Left cardiac atrium (tissue), 4 donors: Measurements from ENCODE around the gene CDK15. TPM values are rescaled to one million over a fixed set of nuclear protein-coding genes. Genes with fewer than 3 reads are reported as not detected.
"Not testable (repeated sequence)": the region's sequence is repeated elsewhere in the genome, so short reads cannot be mapped to it uniquely, and the experiment has no call there.

Source experiments
- ATAC-seq, 2 donors: fragments of 200-7000 bp; cut with Tn5 transposase; one replicate each; pipeline ENCODE4 v1.9.1; 2020; ENCODE audit warnings: mild to moderate bottlenecking in 2 of 2, moderate library complexity in 2 of 2
- DNase-seq: peaks from one replicate; pipeline ENCODE4 v3.0.0-alpha.2; 2020
- intact Hi-C, 2 donors: fragments of 100-400 bp; cut with DNase I; formaldehyde crosslinking; loops; one replicate each; pipeline versions ENCODE4 v1.14.1 to v1.15.1; 2022 to 2023
- total RNA-seq, 2 donors: library from RNA; stranded (reverse); fragmentation: NEBNext Ultra II Directional; extraction: Animal tissue kit (Norgen Biotek cat#: 25700); gene quantifications; one replicate each; pipeline ENCODE4 v1.2.1, GENCODE V29; 2021
- donor health status: DM: no; HTN: yes; CAD: no.
- donor health status: DM: no; HTN: yes; CAD: no; lungs with severe emphysema.
- donor health status: DM: yes; HTN: yes; CAD: no.
- donor health status: Dilated cardiomyopathy.

The CDK15 gene
- total RNA-seq, 2 donors from 2014 or later = 0.44 to 1.0 TPM

DNA sequence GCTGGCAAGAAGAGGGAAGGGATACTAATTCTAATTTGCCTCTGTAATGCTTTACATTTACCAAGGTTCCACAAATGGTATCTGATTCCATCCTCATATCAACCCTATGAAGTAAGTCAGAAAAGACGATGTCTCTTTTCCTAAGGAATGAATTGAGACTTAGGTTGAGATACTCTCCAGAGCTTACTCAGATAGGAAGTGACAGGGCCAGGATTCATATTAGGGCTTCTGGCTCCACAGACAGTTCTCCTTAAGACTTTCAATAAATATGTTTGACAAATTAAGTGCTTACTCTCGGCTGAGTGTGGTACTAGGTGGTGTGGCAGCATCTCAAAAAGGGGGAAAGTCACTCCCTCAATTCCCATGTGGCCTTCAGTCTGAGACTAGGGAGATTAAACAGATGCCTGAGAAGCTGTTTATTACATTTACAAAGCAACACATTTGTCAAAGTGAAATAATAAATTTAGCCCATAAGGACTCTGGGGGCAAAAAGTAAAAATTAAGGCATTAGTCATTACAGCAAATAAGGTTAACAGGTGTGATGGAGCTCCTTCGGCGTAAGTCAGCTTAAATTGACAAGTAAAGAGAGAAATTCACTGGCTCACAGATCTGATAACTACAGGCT is 14.2 kb downstream of the CDK15 start:
- DNase-seq = no peak
- intact Hi-C loops = no loop called here
- ATAC-seq = no peak

GRCh38 chr2:201821080-201821479 is 14.7 kb downstream of the CDK15 start:
- intact Hi-C loops = no loop called here
- ATAC-seq (no peak), DNase-seq (no peak)

- ATAC-seq = no peak
- DNase-seq = no peak
- intact Hi-C loops = no loop called here
These were observed 17.9 kb downstream of the CDK15 start for GRCh38 chr2:201824212-201824611.

DNA sequence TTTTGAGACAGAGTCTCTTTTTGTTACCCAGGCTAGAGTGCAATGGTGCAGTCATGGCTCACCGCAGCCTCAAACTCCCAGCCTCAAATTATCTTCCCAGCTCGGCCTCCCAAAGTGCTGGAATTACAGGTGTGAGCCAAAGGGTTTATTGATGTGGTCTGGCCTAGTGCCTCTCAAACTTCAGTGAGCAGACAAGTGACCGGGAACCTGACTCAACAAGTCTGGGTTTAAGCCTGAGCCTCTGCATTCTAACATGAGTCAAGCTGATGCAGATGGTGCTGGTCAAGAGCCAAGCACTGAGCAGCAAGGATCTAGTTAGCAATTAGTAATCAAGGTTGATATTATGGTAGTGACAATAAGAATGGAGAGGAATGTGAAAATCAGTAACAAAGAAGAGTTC is 21.3 kb downstream of the CDK15 start:
- DNase-seq = no peak
- intact Hi-C loops = no loop called here
- no peak for ATAC-seq

- no peak for ATAC-seq
- DNase-seq = no peak
- intact Hi-C loops = no loop called here
These were observed 21.9 kb downstream of the CDK15 start for GRCh38 chr2:201828220-201828619.

DNA sequence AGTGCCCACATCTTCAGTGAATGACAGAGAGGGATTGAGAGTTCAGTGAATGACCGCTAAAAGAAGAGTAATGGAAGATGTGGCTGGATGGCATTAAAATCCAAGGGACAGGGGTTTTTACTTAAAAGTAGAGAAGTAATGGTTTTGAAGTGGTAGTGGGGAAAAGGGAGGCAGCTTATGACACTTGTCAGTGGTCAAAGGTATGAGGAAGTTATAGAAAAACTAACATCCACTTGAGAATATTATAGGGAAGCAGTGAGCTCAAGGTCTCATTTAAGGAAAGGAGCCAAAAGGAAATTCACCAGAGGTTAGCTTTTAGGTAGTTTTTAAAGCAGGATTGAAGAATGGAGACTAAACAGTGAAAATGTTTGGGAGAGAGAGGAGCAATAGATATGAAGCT is 24.3 kb downstream of the CDK15 start:
- intact Hi-C loops = no loop called here
- DNase-seq (no peak), ATAC-seq (no peak)

DNA sequence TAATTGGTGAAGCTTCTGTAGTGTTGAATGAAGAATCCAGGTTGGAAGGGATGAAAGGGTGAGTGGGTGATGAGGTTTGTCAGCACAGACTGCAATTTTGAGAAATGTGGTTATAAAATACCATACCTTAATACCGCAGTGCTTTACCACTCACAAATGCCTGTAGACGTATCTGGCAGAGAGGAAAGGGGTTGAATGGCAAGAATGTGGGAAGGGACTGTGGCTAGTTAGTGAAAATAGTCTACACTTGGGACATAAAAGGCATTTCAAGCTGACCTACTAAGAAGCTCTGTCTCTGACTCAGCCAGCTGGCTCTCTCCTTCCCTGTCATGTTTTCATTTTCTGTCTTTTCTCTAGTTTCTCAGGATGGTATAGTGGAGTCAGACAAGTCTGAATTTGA is 25.1 kb downstream of the CDK15 start:
- no peak for ATAC-seq
- DNase-seq = no peak
- intact Hi-C loops = no loop called here

- DNase-seq = no peak
- no peak for ATAC-seq
- intact Hi-C loops = no loop called here
These were observed 27.4 kb downstream of the CDK15 start for GRCh38 chr2:201833781-201834180.

DNA sequence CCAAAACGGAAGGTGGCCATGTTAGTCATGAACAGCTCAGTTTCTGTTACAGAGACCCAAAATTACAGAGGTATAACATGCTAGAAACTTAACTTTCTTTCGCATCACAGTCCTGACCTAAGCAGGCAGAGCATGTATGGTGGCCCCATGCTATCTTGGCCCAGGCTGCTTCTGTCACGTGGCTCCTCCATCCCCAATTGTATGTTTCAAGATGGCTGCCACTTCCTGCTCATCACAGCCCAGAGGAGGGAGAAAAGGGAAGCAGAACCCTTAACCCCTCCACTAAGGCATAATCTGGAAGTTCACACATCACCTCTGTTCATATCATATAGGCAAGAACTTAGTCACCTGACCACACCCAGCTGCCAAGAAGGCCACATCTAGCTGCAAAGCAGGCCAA is 28.7 kb downstream of the CDK15 start:
- ATAC-seq (no peak), DNase-seq (no peak)
- intact Hi-C loops = no loop called here

GRCh38 chr2:201837391-201837790 is 31.1 kb downstream of the CDK15 start:
- intact Hi-C loops = no loop called here
- DNase-seq = no peak
- no peak for ATAC-seq

- ATAC-seq (no peak), DNase-seq (no peak)
- intact Hi-C loops = no loop called here
These were observed 31.6 kb downstream of the CDK15 start for GRCh38 chr2:201837824-201838431.

- no peak for ATAC-seq
- no peak for DNase-seq
- intact Hi-C loops = no loop called here
These were observed 33.4 kb downstream of the CDK15 start for GRCh38 chr2:201839727-201840126.

- no peak for ATAC-seq
- intact Hi-C loops = no loop called here
- no peak for DNase-seq
These were observed 34.4 kb downstream of the CDK15 start for GRCh38 chr2:201840726-201841125.

DNA sequence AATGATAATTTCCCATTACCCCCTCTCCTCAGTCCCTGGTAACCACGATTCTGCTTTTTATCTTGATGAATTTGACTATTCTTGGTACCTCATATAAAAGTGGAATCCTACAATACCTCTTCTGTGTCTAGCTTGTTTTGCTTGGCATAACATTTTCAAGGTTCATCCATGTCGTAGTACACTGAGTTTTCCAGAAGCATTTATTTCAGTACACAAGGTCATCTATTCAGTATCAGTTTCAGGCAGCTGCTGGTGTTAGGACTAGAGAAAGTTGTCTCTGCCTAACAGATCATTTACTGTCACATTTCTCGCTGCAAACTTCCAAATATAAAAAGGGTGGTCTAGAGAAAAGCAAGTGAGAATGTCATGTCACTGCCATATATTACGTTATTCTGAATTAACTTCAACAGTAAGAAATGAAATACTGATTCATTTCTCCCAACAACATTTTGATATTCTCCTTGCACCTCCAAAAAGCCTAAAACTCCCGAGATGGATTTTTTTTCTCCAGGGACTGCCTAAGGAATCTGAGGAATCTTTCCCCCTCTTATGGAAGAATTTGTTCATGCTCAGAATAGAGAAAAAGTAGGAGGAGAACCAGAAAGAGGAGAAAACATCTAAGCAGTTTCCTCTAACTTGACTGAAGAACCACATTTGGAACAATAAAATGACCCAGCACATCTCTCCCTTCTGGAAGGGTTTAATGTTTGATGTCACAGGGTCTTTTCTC is 36.0 kb downstream of the CDK15 start:
- ATAC-seq (no peak), DNase-seq (no peak)
- intact Hi-C loops = no loop called here

GRCh38 chr2:201844922-201845321 is 38.6 kb downstream of the CDK15 start:
- intact Hi-C loops, ATAC-seq, DNase-seq: not testable (repeated sequence)

- no peak for DNase-seq
- intact Hi-C loops = no loop called here
- ATAC-seq = no peak
These were observed 41.1 kb downstream of the CDK15 start for GRCh38 chr2:201847481-201847880.

DNA sequence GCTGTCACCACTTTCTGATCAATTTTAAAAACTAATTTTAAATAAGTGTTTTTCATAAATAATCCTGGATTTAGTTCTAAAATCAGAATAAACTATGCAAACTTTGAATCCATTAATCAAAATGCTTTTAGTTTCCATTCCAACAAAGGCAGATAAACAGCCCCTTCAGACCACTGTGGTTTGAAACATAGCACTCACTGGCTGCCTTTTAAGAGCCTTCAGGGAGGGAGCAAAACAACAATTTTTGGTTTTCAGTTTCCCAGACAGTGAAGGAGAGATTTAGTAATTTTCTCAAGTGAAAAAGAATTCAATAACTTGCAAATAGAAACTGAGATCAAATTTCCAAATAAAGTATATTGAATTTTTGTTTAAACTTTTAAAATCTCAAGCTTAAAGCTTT is 46.1 kb downstream of the CDK15 start:
- DNase-seq = no peak
- ATAC-seq = no peak
- intact Hi-C loops = no loop called here

DNA sequence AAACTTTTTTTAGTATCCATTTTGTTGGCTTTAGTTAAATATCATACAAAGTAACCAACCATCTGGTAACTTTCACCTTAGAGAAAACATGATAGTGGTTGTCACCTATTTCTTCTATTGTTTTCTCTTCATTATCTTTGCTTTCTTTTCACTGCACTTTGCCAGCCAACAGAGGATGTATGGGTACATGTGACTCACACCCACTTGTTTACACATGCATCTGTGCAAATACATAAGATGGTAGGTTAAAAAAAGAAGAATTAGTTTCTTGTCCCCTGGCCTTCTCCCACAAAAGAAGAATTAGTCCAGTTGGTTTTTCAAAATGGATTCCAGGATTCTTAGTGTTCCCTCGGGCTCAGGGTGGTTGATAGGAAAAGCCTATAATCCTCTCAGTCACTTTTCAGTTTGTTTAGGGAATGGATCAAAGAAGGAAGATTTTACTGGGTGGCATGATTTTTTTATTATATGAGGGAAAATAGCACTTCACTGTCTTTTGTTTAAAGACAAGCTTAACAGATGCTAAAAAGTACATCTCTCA is 46.6 kb downstream of the CDK15 start:
- ATAC-seq = no peak
- intact Hi-C loops = no loop called here
- no peak for DNase-seq

DNA sequence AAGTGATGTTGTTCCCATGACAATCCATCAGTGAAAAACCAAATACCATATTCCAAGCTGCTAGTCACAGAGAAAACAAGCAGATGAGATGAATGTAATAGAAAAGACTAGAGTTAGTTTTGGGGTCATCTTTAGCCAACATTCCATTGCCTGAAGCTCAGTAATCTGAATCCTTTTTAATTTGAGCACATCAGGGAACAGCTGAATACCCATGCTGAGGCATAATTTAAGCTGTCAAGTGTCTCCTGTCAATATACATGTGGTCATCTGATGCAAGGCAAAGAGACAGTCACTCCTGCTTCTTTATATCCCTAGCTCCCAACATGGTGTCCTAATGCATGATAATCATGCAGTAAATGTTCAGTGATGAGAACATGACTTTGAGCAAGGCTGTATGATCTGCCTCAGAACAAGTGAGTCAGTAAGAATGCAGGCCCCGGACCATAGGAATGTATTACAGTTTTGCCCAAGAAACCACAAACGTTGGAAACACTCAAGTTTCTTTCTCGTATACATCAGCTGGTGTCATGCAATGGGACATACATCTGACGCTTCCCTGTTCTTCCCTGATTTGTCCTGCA is 48.0 kb downstream of the CDK15 start:
- ATAC-seq (no peak), DNase-seq (no peak)
- intact Hi-C loops = no loop called here

GRCh38 chr2:201854841-201855240 is 48.5 kb downstream of the CDK15 start:
- no peak for ATAC-seq
- DNase-seq = no peak
- intact Hi-C loops = no loop called here
